VCaP (cell line): Measurements from ENCODE around the gene UBE4B.
A peak's percentile ranks its signal among the peaks of the same experiment; 100 is the strongest.

Source experiments
- H3K27ac ChIP-seq: fragments of 450-650 bp; 2 replicates; pipeline ENCODE4 v1.5.1; 2017
- CTCF ChIP-seq: fragments of 450-650 bp; conservative IDR thresholded peaks from 2 replicates; pipeline ENCODE4 v1.5.1; 2017; ENCODE audit warnings: mild to moderate bottlenecking, moderate library complexity

Gene UBE4B

GRCh38 chr1:10057343-10057742 lies 24.6 kb downstream of the UBE4B start:
- no peak for TF ChIP-seq CTCF
- peak overlapping the region; percentile 85 for H3K27ac ChIP-seq

- H3K27ac ChIP-seq, result peak overlapping the region; percentile 85; the same call in 1 of the 2 replicates
- TF ChIP-seq CTCF, result no peak
These were observed 25.0 kb downstream of the UBE4B start for GRCh38 chr1:10057796-10058195.

GRCh38 chr1:10059342-10059718 lies 26.6 kb downstream of the UBE4B start:
- no peak for TF ChIP-seq CTCF
- H3K27ac ChIP-seq, result no peak overlapping the region

GRCh38 chr1:10060311-10061100 lies 27.7 kb downstream of the UBE4B start:
- TF ChIP-seq CTCF, result no peak
- no peak overlapping the region for H3K27ac ChIP-seq

- no peak for TF ChIP-seq CTCF
- no peak overlapping the region for H3K27ac ChIP-seq
These were observed 28.5 kb downstream of the UBE4B start for GRCh38 chr1:10061276-10061675.

GRCh38 chr1:10063878-10064277 lies 31.1 kb downstream of the UBE4B start:
- no peak overlapping the region for H3K27ac ChIP-seq
- TF ChIP-seq CTCF, result no peak

- TF ChIP-seq CTCF, result no peak
- no peak overlapping the region for H3K27ac ChIP-seq
These were observed 31.9 kb downstream of the UBE4B start for GRCh38 chr1:10064416-10065343.
